AG04450 (cell line): ENCODE data around the gene EPSTI1. TPM values are rescaled to one million over a fixed set of nuclear protein-coding genes. Genes with fewer than 3 reads are reported as not detected.

Experiments used
- CTCF ChIA-PET: fragments of 300-600, 350-600 bp; formaldehyde crosslinking; extraction: SDS; loops from one replicate; lab custom pipeline; 2022; ENCODE audit warnings: antibody characterized with exemption, inconsistent platforms; lab: Charles Lee
- POLR2A ChIA-PET: fragments of 350-600 bp; formaldehyde crosslinking; extraction: SDS; loops from one replicate; lab custom pipeline; 2021; ENCODE audit warnings: antibody characterized with exemption, inconsistent platforms; lab: Yijun Ruan, JAX
- DNase-seq: peaks from one replicate; pipeline ENCODE4 v3.0.0-alpha.2; 2011; ENCODE audit warnings: low read depth, low spot score
- H3K27ac ChIP-seq: one replicate; pipeline ENCODE4 v1.5.1; 2012; ENCODE audit warnings: low read depth, low read length, control low read depth
- H3K27me3 ChIP-seq: one replicate; pipeline ENCODE4 v1.6.0; 2012; ENCODE audit warnings: low read length; ENCODE audit not compliant: control insufficient read depth, insufficient read depth
- H3K4me3 ChIP-seq: 2 replicates; pipeline ENCODE4 v1.5.1; 2011; ENCODE audit warnings: mild to moderate bottlenecking, low read depth, low read length, control low read depth
- H3K9me3 ChIP-seq: 2 replicates; pipeline ENCODE4 v1.5.1; 2012; ENCODE audit warnings: low read length; ENCODE audit not compliant: control insufficient read depth, insufficient read depth
- polyA plus RNA-seq: library from polyadenylated mRNA; depleted of rRNA; stranded (reverse); fragments of >200 nt; gene quantifications from 2 replicates; pipeline ENCODE4 v1.2.3, GENCODE V29; 2011
- TF ChIP-seq, protein P1 (sequence below): IDR thresholded peaks from 2 replicates; pipeline ENCODE4 v1.5.1; 2011; ENCODE audit warnings: low read depth, low read length, control low read depth, inconsistent platforms

Gene EPSTI1
- polyA plus RNA-seq, 1 experiment, result 6.0 TPM

DNA sequence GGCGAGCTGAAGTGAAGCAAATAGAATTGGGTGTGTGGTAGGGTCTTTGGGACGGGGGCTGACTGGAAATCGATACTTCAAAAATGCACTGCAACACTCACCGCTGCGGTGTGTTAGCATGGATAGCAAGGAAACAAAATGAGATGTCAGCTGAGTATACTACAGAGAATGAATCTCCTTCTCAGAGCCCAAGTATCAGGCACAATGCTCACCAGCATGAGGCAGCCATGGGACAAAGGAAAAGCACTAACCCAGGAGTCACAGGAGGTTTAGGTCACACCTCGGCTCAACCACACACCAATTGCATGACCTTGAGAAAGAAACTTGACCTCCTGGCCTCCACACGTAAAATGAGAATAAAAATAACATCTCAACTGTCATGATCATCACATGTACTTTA is 136.6 kb downstream of the EPSTI1 start:
- TF ChIP-seq, protein P1, sequence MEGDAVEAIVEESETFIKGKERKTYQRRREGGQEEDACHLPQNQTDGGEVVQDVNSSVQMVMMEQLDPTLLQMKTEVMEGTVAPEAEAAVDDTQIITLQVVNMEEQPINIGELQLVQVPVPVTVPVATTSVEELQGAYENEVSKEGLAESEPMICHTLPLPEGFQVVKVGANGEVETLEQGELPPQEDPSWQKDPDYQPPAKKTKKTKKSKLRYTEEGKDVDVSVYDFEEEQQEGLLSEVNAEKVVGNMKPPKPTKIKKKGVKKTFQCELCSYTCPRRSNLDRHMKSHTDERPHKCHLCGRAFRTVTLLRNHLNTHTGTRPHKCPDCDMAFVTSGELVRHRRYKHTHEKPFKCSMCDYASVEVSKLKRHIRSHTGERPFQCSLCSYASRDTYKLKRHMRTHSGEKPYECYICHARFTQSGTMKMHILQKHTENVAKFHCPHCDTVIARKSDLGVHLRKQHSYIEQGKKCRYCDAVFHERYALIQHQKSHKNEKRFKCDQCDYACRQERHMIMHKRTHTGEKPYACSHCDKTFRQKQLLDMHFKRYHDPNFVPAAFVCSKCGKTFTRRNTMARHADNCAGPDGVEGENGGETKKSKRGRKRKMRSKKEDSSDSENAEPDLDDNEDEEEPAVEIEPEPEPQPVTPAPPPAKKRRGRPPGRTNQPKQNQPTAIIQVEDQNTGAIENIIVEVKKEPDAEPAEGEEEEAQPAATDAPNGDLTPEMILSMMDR, result no peak
- H3K27ac ChIP-seq, result no peak overlapping the region
- no peak overlapping the region for H3K4me3 ChIP-seq
- H3K27me3 ChIP-seq, result no peaks in the 10 kb centered on the region
- ChIA-PET POLR2A (no interaction called here), CTCF (no interaction called here)
- no peaks in the 10 kb centered on the region for H3K9me3 ChIP-seq
- DNase-seq, result no peak

DNA sequence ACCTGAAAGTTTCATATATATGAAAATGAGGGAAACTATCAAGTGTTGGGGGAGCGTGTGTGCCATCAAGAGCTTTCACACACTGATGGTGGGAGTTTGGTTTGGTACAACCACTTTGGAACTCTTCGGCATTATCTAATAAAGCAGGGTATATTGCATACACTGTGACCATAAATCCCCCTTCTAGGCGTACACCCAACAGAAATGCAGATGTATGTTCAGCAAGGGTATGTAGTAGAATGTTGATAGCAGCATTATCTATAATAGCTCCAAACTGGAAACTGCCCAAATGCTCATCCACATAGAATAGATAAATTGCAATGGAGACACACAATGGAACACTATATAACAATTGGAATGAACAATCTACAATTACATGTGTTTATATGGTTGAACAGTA is 139.9 kb downstream of the EPSTI1 start:
- ChIA-PET CTCF (interaction anchor here (0.6 kb wide), 1 partner anchor 11 kb away, joined by 3 read pairs; no protein-coding TSS in a partner anchor), POLR2A (no interaction called here)

GRCh38 chr13:42849200-42849599 is 142.8 kb downstream of the EPSTI1 start:
- CTCF ChIA-PET, result interaction anchor here (1.1 kb wide), 2 partner anchors 12 to 26 kb away, joined by 3 to 5 read pairs; no protein-coding TSS in a partner anchor

More for the DNA sequence above, 139.9 kb downstream of the EPSTI1 start:
- Histone ChIP-seq H3K9me3 (no peaks in the 10 kb centered on the region), H3K4me3 (no peak overlapping the region), H3K27me3 (no peaks in the 10 kb centered on the region), H3K27ac (no peak overlapping the region)
- TF ChIP-seq, protein P1, result no peak
- no peak for DNase-seq

GRCh38 chr13:42847891-42848663 is 144.0 kb downstream of the EPSTI1 start:
- H3K9me3 ChIP-seq, result no peaks in the 10 kb centered on the region
- no peak overlapping the region for H3K27ac ChIP-seq
- DNase-seq, result no peak
- ChIA-PET POLR2A (no interaction called here), CTCF (no interaction called here)
- no peaks in the 10 kb centered on the region for H3K27me3 ChIP-seq
- no peak overlapping the region for H3K4me3 ChIP-seq
- TF ChIP-seq, protein P1, result no peak

More at GRCh38 chr13:42849200-42849599, 142.8 kb downstream of the EPSTI1 start:
- DNase-seq, result no peak
- POLR2A ChIA-PET, result no interaction called here
- no peaks in the 10 kb centered on the region for H3K27me3 ChIP-seq
- H3K4me3 ChIP-seq, result no peak overlapping the region
- H3K27ac ChIP-seq, result no peak overlapping the region
- TF ChIP-seq, protein P1, result no peak
- no peaks in the 10 kb centered on the region for H3K9me3 ChIP-seq
